ENCODE data around the gene CERS4.
"Not testable (repeated sequence)": the region's sequence is repeated elsewhere in the genome, so short reads cannot be mapped to it uniquely, and the experiment has no call there.

CERS4 gene

DNA sequence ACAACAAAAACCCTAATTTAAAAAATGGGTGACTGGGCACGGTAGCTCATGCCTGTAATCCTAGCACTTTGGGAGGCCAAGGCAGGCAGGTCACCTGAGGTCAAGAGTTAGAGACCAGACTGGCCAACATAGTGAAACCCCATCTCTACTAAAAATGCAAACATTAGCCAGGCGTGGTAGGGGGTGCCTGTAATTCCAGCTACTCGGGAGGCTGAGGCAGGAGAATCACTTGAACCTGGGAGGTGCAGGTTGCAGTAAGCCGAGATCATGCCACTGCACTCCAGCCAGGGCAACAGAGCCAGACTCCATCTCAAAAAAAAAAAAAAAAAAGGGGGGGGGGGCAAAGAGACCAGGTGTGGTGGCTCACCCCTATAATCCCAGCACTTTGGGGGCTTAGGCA, 55.1 kb downstream of the CERS4 start:
- DNase-seq (ENCODE audit: low spot score) = not testable (repeated sequence)

DNA sequence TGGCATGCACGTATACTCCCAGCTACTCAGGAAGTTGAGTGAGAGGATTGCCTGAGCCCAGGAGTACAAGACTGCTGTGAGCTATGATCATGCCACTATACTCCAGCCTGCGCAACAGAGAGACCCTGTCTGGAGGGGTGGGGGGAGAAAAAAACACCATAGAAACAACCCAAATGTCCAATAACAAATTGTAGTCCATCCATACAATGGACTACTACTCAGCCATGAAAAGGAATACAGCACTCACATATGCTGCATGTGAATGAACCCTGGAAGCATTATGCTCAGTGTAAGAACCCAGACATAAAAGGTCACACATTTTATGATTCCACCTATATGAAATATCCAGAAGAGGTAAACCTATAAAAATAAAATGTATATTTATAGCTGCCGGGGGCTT, 56.7 kb downstream of the CERS4 start:
- DNase-seq (ENCODE audit: low spot score) = no peak

DNA sequence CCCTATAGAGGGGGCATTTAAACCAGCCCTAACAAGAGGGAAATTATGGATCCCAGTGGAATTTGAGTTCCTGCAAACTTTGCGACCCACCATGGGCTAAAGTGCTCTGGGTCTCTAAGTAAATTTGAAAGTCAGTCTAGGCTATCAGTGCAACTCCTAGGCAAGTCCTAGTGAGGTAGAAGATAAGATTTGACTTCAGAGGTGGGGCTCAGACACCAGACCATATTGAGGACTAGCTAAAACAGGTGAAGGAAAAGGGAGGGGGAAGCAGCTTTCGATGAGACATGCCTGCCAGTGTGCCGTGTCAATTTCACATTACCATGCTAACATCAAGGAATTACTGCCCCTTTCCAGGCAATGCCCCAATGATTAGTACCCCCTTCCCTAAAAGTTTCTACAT, 60.6 kb downstream of the CERS4 start:
- DNase-seq (ENCODE audit: low spot score) = no peak

DNA sequence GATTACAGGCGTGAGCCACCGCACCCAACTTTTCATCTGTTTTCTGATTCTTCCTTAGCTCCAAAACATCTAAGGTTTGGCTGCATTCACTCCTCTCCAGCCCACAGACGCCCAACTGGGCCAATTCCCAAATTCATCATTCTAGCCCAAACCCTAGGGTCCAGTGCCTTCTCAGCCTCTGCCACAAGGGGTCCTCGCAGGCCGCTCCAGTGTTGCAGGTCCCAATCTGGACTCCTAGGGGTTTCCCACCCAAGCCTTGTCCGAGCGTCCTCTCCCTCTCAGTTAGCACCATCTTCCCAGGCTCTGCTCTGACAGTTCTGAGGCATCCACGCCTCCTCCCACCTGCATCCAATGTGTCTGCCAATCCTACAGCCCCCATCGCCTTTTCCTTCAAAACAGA, 67.3 kb downstream of the CERS4 start:
- not testable (repeated sequence) for DNase-seq (ENCODE audit: low spot score)

DNA sequence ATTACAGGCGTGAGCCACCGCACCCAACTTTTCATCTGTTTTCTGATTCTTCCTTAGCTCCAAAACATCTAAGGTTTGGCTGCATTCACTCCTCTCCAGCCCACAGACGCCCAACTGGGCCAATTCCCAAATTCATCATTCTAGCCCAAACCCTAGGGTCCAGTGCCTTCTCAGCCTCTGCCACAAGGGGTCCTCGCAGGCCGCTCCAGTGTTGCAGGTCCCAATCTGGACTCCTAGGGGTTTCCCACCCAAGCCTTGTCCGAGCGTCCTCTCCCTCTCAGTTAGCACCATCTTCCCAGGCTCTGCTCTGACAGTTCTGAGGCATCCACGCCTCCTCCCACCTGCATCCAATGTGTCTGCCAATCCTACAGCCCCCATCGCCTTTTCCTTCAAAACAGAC, 82.2 kb downstream of the CERS4 start:
- not testable (repeated sequence) for DNase-seq (ENCODE audit: low spot score)

DNA sequence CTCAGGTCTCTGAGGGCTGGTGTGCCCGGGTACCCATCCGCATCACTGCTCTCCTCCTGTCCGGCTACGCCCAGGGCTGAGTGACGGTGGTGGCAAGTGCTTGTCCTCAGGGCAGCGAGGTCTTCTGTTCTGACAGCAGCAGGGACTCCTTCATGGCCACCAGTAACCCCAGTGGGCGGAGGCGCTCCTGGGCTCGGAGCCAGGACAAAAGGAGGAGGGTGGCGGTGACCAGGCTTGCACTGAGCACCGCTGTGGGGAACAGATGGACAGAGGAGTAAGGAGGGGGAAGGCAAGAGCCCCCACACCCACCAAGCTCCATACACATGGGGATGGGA, 93.2 kb downstream of the CERS4 start:
- no peak for DNase-seq (ENCODE audit: low spot score)

DNA sequence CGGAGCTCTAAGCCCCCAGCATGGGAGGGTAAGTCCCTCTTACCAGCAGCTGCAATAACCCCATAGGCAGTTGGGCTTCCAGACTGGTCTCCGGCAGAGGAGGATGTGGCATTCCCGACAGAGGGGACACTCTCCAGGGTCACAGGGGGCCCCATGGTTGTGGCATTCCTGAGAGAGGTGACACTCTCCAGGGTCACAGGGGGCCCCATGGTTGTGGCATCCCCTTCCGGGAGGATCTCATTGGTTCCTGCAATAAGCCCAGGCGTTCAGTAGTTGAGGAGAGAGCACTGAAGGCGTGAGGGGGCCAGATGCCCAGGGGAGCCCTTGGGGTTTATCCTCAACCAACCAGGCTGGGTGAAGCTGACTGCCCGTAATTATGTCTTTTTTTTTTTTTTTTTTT, 93.6 kb downstream of the CERS4 start:
- no peak for DNase-seq (ENCODE audit: low spot score)

DNA sequence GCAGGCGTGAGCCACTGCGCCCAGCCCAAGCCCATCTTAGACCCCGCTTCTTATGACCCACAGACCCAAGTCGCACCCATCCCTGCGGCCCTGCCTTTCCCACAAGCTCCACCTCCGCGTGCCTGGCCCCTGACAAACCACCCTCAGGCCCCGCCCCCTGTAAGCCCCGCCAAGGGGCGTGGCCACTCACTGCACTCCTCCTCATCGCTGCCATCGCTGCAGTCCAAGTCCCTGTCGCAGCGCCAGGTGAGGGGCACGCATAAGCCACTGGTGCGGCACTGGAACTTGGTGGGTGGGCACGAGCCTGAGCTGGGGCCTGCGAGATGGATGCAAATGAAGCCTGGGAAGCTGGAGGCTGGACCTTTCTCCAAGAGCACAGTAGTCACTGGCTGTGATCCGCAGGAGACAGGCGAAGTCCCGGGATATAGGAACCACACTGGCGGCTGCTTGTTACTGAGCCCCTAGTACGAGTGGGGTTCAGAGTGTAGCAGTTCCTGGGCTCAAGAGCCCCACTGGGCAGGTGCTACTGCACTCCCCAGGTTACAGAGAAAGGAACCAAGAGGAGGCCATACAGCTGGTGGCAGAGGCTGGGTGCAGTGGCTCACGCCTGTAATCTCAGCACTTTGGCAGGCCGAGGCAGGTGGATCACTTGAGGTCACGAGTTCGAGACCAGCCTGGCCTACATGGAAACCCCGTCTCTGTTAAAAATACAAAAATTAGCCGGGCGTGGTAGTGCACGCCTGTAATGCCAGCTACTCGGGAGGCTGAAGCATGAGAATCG, 95.9 kb downstream of the CERS4 start:
- DNase-seq (ENCODE audit: low spot score) = peak; percentile 94

DNA sequence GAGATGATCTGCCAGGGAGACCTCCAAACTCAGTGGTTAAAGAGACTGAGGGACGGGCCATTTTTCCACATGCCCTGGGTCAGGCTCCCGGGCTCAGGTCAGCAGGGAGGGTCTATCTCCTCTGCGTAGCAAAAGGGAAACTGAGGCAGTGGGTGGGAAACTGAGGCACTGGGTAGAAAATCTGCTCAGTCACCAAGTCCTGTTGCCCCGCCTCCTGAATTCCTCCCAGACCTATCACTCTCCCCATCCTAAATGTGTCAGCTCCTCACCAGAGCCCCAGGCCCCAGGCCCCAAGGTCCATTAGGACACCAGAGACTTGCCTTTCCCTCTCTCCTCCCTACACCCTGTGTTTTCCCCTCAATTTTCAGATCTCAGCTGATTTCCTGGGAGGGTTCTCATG, 96.6 kb downstream of the CERS4 start:
- DNase-seq (ENCODE audit: low spot score) = no peak

DNA sequence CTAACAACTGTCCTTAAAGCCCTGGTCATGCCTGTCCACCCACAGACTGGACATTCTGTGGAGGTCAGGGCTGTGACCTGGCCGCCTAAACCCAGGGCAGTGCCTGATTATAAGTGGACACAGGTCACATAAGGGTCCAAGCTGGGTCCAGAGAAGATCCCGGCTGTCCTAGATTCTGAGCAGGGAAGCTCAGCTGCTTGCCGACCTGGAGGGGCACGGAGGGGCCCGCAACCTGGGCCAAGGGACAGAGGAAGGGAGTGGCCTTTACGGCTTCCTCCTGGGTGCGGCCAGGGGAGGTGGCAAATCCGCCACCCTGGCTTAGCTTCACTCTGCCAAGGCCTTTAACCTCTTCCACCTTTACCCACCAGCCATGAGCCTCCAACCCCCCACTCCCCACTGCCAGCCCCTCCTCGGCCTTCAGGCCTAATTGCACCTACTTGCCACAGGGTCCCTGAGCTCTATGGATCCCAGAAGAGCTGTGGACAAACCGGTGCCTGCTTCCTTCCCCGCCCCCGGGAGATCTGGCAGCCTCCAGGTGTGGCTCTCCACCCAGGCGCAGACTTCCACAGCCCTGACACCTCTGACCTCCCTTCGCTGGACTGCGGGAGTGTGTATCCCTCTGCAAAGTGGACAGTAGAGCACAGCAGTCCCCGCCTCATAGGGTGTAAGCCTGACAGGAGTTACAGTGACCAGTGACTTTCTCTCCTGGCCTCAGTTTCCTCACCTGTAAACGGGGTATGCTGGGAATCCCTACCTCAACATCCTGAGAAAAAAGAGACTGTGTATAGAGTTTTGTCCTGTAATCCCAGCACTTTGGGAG, 97.3 kb downstream of the CERS4 start:
- DNase-seq (ENCODE audit: low spot score) = no peak

DNA sequence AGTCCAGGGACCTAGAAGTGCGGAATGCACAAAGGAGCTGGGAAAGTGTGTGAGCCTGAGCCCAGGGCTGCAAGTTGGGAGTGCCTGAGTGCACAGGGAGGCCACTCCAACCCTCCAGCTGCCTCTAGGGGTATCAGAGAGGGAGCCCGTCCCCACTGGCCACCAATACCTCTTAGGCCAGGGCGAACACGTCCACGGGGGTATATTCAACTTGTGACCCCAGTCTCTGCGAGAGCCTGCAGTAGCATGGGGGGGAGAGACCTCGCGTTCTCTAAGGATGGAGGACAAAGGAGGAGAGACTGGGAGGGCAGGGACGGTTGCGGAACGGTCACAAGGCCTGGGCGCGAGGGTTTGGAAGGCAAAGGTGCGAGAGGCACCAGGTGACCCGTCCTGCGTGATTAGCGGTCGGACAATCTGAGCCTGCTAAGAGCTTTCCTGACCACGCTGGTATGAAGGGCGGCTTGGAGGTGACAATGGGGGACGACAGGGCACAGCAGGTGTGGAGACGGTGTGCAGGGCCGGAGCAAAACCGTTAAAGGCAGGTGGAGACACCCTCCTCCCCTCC, 98.3 kb downstream of the CERS4 start:
- DNase-seq (ENCODE audit: low spot score) = no peak

DNA sequence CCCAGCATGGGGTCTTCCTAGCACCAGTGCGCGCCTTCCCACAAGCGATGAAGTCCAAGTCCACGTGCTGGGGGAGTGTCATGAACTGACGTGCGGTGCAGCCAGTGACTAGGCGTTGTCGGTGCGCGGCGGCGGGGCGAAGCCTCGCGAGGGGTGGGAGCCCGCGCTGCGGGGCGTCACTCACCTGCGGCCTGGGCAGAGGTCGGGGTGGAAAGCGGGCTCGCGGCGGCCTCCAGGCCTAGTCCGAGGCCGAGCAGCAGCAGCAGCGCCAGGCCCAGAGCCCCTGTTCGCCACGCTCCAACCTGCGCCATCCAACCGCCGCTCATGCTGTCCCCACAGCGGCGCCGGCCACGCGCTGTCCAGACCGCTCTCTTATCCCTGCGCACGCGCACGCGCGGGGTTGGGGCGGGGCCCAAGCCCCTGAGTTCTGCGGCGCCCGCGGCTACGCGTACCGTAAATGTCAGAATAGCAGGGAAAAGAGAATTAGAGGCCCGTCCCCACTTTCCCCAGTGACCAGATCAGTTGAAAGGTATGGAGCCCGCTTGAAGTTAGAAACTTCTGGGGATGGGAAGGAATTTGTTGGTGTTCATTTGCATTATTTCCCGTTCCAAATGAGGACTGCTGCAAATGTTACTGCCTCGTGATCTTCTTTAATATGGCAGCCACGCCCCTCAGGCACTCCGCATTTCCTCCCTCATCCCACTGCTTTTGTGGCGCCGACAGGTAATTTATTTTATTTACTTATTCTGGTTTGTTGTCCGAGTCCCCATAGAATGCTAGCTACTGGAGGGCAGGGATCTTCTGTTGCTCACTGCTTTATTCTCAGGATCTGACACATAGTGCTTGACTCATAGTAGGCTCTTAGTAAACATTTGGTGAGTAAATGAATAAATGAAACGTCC, 99.0 kb downstream of the CERS4 start, which contains the start of gene CD320:
TSS of gene CD320 (minus strand) at position 394 of the 902 bp plus-strand sequence. CDS start at position 326, 68 bp downstream.
- peak; percentile 97 for DNase-seq (ENCODE audit: low spot score)

DNA sequence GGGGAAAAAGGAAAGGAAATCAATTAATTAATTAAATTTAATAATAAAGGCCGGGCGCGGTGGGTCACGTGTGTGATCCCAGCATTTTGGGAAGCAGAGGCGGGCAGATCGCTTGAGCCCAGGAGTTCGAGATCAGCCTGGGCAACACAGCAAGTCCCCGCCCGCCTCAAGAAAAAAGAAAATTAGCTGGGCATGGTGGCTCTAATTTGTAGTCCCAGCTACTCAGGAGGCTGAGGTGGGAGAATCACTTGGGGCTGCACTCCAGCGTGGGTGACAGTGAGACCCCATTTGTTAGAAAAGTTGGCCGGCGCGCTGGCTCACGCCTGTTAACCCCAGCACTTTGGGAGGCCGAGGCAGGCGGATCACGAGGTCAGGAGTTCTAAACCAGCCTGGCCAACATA, 99.7 kb downstream of the CERS4 start:
- DNase-seq (ENCODE audit: low spot score) = no peak

DNA sequence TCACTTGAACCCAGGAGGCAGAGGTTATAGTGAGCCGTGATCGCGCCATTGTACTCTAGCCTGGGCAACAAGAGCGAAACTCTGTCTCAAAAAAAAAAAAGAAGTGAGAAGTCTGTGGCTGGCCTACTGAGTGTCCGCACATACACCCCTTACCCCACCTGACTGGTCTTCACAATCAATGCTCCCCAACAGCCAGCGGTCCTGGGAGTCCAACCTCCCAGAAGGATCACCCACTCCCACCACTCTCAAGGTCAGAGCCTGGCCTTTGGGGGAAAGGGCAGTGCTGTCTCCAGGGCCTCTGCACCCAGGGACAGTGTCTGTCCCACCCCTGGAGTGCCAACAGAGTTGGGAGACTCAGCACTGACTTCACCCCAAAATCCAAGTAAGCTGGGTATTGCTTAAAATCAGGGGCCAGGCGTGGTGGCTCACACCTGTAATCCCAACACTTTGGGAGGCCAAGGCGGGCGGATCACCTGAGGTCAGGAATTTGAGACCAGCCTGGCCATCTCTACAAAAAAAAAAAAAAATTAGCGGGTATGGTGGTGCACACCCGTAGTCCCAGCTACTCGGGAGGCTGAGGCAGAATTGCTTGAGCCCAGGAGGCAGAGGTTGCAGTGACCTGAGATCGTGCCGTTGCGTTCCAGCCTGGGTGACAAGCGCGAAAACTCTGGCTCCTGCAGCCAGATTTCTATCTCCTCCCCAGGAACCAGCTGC, 101.3 kb downstream of the CERS4 start:
- no peak for DNase-seq (ENCODE audit: low spot score)

DNA sequence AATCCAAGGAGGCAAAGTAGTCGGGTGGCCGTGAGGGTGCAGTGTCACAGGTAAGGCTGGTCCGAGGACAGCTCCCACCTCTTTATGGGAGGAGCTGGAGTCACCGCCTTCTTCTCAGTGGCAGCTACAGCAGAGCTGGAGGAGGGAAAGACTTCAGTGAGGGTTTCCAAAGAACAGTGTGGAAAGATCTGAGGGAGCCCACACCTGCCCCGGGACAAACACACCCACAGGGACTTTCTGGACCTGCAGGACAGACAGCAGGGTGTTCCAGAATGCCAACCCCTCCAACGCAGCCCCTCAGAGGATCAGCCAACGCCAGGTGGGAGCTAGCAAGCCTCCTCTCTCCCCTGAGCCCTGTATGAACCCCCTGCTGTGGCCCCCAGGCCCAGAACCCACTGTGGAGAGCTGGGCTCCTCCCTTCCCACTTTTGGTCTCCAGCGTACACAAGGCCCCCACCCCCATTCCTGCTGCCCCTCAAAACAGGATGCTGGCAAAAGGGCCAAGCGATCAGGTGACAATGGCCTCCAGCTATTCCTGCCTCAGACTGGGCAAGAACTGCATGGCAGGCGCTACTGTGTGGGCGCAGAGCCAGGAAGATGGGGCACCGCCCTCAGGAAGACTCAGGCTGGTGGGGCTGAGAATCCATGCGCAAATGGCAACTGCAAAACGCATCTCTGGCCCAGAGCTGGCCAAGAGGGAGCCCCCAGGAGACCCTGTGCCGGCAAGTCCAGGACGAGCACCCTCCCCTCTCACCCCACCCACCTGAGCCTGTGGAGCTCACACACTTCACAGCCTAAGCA, 102.5 kb downstream of the CERS4 start:
- no peak for DNase-seq (ENCODE audit: low spot score)
